Fibroblast of the aortic adventitia (primary cell): ENCODE measurements around the gene SPATA31A6. TPM values are rescaled to one million over a fixed set of nuclear protein-coding genes. Genes with fewer than 3 reads are reported as not detected.
A peak's percentile ranks its signal among the peaks of the same experiment; 100 is the strongest.
"Not testable (repeated sequence)": the region's sequence is repeated elsewhere in the genome, so short reads cannot be mapped to it uniquely, and the experiment has no call there.

Source experiments
- DNase-seq: peaks from one replicate; pipeline ENCODE4 v3.0.0-alpha.2; 2010; ENCODE audit warnings: low read depth
- H3K4me3 ChIP-seq: 2 replicates; pipeline ENCODE4 v1.5.1; 2011; ENCODE audit warnings: low read depth, mild to moderate bottlenecking, control low read depth, low read length, moderate library complexity
- CTCF ChIP-seq: IDR thresholded peaks from 2 replicates; pipeline ENCODE4 v1.5.1; 2011; ENCODE audit warnings: mild to moderate bottlenecking, low read length, control low read depth, inconsistent platforms; ENCODE audit not compliant: insufficient read depth
- small RNA-seq: library from RNA; depleted of rRNA; stranded (forward); fragments of <200 nt; gene quantifications from one replicate; pipeline ENCODE3, GENCODE V24; 2012
- total RNA-seq: library from RNA; depleted of rRNA; stranded (reverse); fragments of >200 nt; gene quantifications from 2 replicates; pipeline ENCODE4 v1.2.3, GENCODE V29; 2012; ENCODE audit warnings: low replicate concordance

SPATA31A6 gene
- under 0.01 TPM in 1 of 2 replicates, not detected in the other for total RNA-seq

DNA sequence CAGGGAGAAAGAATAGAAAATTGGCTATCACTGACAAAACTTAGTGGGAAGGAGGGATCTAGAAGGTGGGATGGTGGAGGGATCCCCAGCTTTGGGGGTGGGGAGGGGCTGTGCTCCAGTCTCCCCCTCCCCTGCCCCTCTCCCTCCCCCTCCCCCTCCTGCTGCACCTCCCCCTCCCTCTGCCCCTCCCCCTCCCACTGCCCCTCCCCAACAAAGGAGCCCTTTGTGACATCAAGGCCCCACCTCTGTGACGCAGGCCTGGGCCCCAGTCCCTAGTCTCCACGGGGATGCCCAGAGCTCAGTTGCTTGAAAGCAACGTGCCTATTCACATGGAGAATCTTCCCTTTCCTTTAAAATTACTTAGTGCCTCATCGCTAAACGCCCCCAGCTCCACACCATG lies at the start of gene SPATA31A6:
Gene SPATA31A6, plus strand, starts transcription at position 301 of the 400 bp plus-strand sequence. Its CDS starts 29 bp downstream, at position 330.
- not testable (repeated sequence) for H3K4me3 ChIP-seq, DNase-seq

DNA sequence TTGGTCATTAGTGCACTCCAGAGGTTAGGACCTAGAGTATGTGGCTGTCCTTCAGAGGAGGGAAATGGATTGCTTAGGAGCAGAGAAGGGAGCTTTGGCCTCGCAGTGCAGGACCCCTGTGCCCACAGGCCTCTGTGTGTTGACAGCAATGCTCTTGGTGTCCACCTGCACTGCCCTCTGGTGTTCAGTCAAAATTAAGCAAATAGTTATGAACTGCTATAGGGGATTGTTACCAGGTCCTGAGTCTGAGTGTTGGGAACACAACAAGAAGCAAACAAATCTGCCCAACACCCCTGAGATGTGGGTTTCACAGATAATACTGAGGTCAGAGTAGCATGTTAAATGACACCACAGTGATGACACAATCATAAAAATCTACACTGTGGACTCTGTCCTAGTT lies 23.2 kb upstream of the SPATA31A6 start:
- peak; percentile 47 for DNase-seq
- H3K4me3 ChIP-seq, result not testable (repeated sequence)
- TF ChIP-seq CTCF, result peak; percentile 33

DNA sequence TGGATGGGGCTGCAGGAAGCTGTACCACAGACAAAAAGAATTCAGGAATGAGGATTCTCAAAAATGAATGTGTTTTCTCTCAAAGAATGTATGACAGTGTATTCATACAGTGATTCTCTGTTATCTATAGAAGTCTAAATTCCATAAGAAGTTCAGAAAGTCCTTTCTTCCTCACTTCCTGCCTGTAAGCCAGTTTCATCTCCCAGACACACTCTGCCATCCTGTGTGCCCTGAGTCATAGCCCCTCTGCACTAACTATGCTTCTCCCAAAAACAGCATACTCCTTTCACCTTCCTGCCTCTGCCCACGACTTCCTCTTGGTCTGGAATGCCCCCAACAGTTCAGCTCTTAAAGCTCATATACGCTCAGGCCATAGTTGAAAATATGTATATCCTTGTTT lies 36.4 kb downstream of the SPATA31A6 start:
- not testable (repeated sequence) for H3K4me3 ChIP-seq

GRCh38 chr9:42223230-42223629 lies 39.8 kb downstream of the SPATA31A6 start:
- H3K4me3 ChIP-seq, result not testable (repeated sequence)
- peak; percentile 79 for DNase-seq

More for the DNA sequence above, 36.4 kb downstream of the SPATA31A6 start:
- peak; percentile 60 for DNase-seq

DNA sequence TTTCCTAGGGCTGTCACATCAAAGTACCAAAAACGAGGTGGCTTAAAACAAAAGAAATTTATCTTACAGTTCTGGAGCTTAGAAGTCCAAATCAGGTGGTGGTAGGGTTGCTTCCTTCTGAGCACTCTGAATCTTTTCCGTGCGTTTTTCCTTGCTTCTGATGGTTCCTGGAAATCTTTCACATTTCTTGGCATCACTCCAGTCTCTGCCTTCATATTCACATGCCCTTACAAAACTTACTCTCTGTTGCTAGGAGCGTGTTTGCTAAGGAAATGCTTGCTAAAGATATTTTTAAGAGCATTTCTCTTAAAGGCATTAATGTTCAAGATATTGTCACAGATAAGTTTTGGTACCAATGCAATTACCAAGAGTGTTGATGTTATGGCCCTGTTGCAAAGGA lies 49.6 kb downstream of the SPATA31A6 start:
- H3K4me3 ChIP-seq, result not testable (repeated sequence)
- DNase-seq, result peak; percentile 69

DNA sequence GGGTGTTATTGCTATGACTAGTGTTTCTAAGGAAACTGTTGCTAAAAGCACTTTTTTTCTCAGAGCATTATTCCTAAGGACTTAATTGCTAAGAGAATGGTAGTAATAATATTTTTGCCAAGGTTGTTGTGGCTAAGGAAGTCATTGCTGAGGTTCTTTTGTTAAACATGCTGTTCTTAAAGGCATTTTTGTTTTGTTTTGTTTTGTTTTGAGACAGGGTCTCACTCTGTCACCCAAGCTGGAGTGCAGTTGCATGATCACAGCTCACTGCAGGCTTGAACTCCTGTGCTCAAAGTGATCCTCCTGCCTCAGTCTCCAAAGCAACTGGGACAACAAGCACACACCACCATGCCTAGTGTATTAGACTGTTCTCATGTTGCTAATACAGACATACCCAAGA lies 51.2 kb downstream of the SPATA31A6 start:
- H3K4me3 ChIP-seq, DNase-seq: not testable (repeated sequence)

- not testable (repeated sequence) for DNase-seq
These were observed 52.0 kb downstream of the SPATA31A6 start for GRCh38 chr9:42235352-42235991.

DNA sequence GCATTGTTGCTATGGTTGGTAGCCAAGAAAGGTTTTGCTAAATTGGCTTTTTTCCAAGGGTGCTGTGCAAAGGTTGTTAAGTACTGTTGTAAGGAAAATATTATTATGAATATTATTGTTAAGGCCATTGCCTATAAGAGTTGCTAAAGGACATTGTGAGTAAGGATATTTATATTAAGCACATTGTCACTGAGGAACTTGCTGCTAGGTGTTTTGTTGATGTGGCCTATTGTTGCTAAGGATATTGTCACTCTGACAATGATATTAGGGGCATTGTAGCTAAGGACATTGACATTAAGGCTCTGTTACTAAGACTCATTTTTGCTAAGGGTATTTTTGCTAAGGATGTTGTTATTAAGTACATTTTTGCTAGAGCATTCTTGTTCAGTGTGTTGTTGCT lies 52.6 kb downstream of the SPATA31A6 start:
- not testable (repeated sequence) for H3K4me3 ChIP-seq

More at GRCh38 chr9:42235352-42235991, 52.0 kb downstream of the SPATA31A6 start:
- H3K4me3 ChIP-seq, result not testable (repeated sequence)

DNA sequence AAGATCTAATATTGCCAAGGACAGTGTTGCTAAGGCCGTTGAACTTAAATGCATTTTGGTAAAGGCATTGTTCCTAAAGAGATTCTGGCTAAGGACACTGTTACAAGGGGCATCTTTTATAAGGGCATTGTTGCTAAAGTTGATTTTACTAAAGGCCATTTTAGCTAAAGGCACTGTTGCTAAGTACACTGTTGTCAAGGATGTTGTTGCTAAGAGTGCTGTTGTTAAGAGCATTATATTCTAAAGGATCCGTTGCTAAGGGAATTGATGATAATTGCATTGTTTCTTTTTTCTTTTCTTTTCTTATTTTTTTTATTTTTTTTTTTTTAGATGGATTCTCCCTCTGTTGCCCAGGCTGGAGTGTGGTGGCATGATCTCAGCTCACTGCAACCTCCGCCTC lies 53.9 kb downstream of the SPATA31A6 start:
- not testable (repeated sequence) for H3K4me3 ChIP-seq, DNase-seq

More for the DNA sequence above, 52.6 kb downstream of the SPATA31A6 start:
- DNase-seq, result not testable (repeated sequence)

- not testable (repeated sequence) for DNase-seq, H3K4me3 ChIP-seq
These were observed 55.4 kb downstream of the SPATA31A6 start for GRCh38 chr9:42238862-42239261.

Small RNA genes lying within 50 kb of the gene (small RNA-seq; reads per million reads assigned to genes)
- not detected for gene AL445584.3

Other genes with a start within 250 kb of the SPATA31A6 start
- 6.4 and 118 TPM in 2 replicates for gene CNTNAP3B, start 54.2 kb upstream of the SPATA31A6 start, total RNA-seq